DND-41 (cell line): ENCODE data around the gene BMX.

Experiments used
- ATAC-seq: fragments of 200-7000 bp; cut with Tn5 transposase; 3 replicates; pipeline ENCODE4 v1.9.1; 2021; ENCODE audit warnings: low read depth; ENCODE audit not compliant: insufficient read depth
- DNase-seq: peaks from one replicate; pipeline ENCODE4 v3.0.0-alpha.2; 2020
- H2AFZ ChIP-seq: 2 replicates; pipeline ENCODE4 v1.6.0; 2012; ENCODE audit warnings: low read depth, low read length
- H3K27ac ChIP-seq: 2 replicates; pipeline ENCODE4 v1.5.1; 2012; ENCODE audit warnings: low read length, inconsistent platforms
- H3K27me3 ChIP-seq: fragments of 200-600 bp; sonication (generic); 2 replicates; pipeline ENCODE4 v1.6.0; 2012; ENCODE audit warnings: low read length, mild to moderate bottlenecking, inconsistent platforms; ENCODE audit not compliant: insufficient read depth, poor library complexity
- H3K36me3 ChIP-seq: 2 replicates; pipeline ENCODE4 v1.5.1; 2012; ENCODE audit warnings: low read length, inconsistent platforms; ENCODE audit not compliant: insufficient read depth
- H3K4me1 ChIP-seq: 2 replicates; pipeline ENCODE4 v1.5.1; 2012; ENCODE audit warnings: mild to moderate bottlenecking, low read length; ENCODE audit not compliant: insufficient read depth
- H3K4me2 ChIP-seq: 2 replicates; pipeline ENCODE4 v1.6.0; 2012; ENCODE audit warnings: mild to moderate bottlenecking, moderate library complexity, low read length, inconsistent platforms; ENCODE audit not compliant: insufficient read depth
- H3K4me3 ChIP-seq, 2 experiments: fragments of 200-600 bp in 1 of 2; shearing (Covaris generic) in 1 of 2; 2 replicates each; pipeline ENCODE4 v1.5.1; 2012 to 2016; ENCODE audit warnings: inconsistent platforms in 2 of 2, low read length in 2 of 2, mild to moderate bottlenecking in 2 of 2, low read depth in 1 of 2, moderate library complexity in 1 of 2
- H3K79me2 ChIP-seq: 2 replicates; pipeline ENCODE4 v1.6.0; 2012; ENCODE audit warnings: low read length, inconsistent platforms; ENCODE audit not compliant: insufficient read depth
- H3K9ac ChIP-seq: 2 replicates; pipeline ENCODE4 v1.6.0; 2012; ENCODE audit warnings: low read depth, mild to moderate bottlenecking, inconsistent platforms, low read length, moderate library complexity
- H3K9me3 ChIP-seq: 2 replicates; pipeline ENCODE4 v1.5.1; 2012; ENCODE audit warnings: low read length, moderate library complexity, mild to moderate bottlenecking, inconsistent platforms; ENCODE audit not compliant: insufficient read depth, severe bottlenecking
- H4K20me1 ChIP-seq: 2 replicates; pipeline ENCODE4 v1.6.0; 2012; ENCODE audit warnings: low read length; ENCODE audit not compliant: insufficient read depth
- CTCF ChIP-seq: IDR thresholded peaks from 2 replicates; pipeline ENCODE4 v1.5.1; 2012; ENCODE audit warnings: borderline replicate concordance, low read length, moderate library complexity, mild to moderate bottlenecking; ENCODE audit not compliant: poor library complexity, severe bottlenecking; ENCODE audit errors: extremely low read depth
- EZH2 ChIP-seq: IDR thresholded peaks from 3 replicates; pipeline ENCODE4 v1.6.1; 2012; ENCODE audit warnings: borderline replicate concordance, low read depth, mild to moderate bottlenecking, moderate library complexity, low read length, inconsistent platforms; ENCODE audit not compliant: severe bottlenecking

BMX gene

GRCh38 chrX:15574017-15574416 is 73.4 kb downstream of the BMX start:
- Histone ChIP-seq H4K20me1 (no peaks in the 10 kb centered on the region), H2AFZ (no peak overlapping the region), H3K79me2 (no peaks in the 10 kb centered on the region), H3K9me3 (no peaks in the 10 kb centered on the region), H3K4me3 (no peak overlapping the region), H3K4me1 (no peaks in the 10 kb centered on the region), H3K4me2 (no peak overlapping the region), H3K36me3 (no peaks in the 10 kb centered on the region), H3K27ac (no peak overlapping the region), H3K9ac (no peak overlapping the region), H3K27me3 (no peaks in the 10 kb centered on the region)
- ATAC-seq = no peak
- no peak for DNase-seq
- no peak for TF ChIP-seq CTCF
- no peak for TF ChIP-seq EZH2

GRCh38 chrX:15576019-15576418 is 75.4 kb downstream of the BMX start:
- DNase-seq (no peak), ATAC-seq (no peak)
- no peak overlapping the region for H2AFZ ChIP-seq
- H3K27ac ChIP-seq = no peak overlapping the region
- no peak overlapping the region for H3K4me2 ChIP-seq
- H3K9ac ChIP-seq = no peak overlapping the region
- H3K36me3 ChIP-seq = no peaks in the 10 kb centered on the region
- H3K4me3 ChIP-seq = no peak overlapping the region
- no peaks in the 10 kb centered on the region for H3K4me1 ChIP-seq
- H4K20me1 ChIP-seq = no peaks in the 10 kb centered on the region
- TF ChIP-seq CTCF = no peak
- H3K27me3 ChIP-seq = no peaks in the 10 kb centered on the region
- no peaks in the 10 kb centered on the region for H3K79me2 ChIP-seq
- H3K9me3 ChIP-seq = no peaks in the 10 kb centered on the region

- no peak for DNase-seq
- H3K4me1 ChIP-seq = no peaks in the 10 kb centered on the region
- no peaks in the 10 kb centered on the region for H3K79me2 ChIP-seq
- ATAC-seq = no peak
- H2AFZ ChIP-seq = no peak overlapping the region
- H3K9me3 ChIP-seq = no peaks in the 10 kb centered on the region
- H3K36me3 ChIP-seq = no peaks in the 10 kb centered on the region
- no peak overlapping the region for H3K27ac ChIP-seq
- H3K4me2 ChIP-seq = no peak overlapping the region
- no peak overlapping the region for H3K9ac ChIP-seq
- no peak overlapping the region for H3K4me3 ChIP-seq
- H4K20me1 ChIP-seq = no peaks in the 10 kb centered on the region
- TF ChIP-seq EZH2 = no peak
- no peak for TF ChIP-seq CTCF
- H3K27me3 ChIP-seq = no peaks in the 10 kb centered on the region
Observed at GRCh38 chrX:15579778-15580747, 79.5 kb downstream of the BMX start.
